Neutrophil (primary cell): Measurements from ENCODE around the gene MPC1.
A peak's percentile ranks its signal among the peaks of the same experiment; 100 is the strongest.

ENCODE experiments used
- H3K27ac ChIP-seq: fragments of 200-600 bp; sonication (generic); 2 replicates; pipeline ENCODE4 v1.5.1; 2016; ENCODE audit warnings: mild to moderate bottlenecking, moderate library complexity
- H3K27me3 ChIP-seq: fragments of 200-600 bp; sonication (generic); 2 replicates; pipeline ENCODE4 v1.6.0; 2016; ENCODE audit warnings: mild to moderate bottlenecking
- H3K36me3 ChIP-seq: fragments of 200-600 bp; sonication (generic); 2 replicates; pipeline ENCODE4 v1.5.1; 2017
- H3K4me1 ChIP-seq, 2 experiments: fragments of 200-600 bp in 1 of 2; sonication (generic) in 1 of 2; 1 replicate in 1 of 2; 2 replicates in 1 of 2; pipeline versions ENCODE4 v1.5.1 to v1.6.1; 2013 to 2016; ENCODE audit warnings: low read depth in 1 of 2, low read length in 1 of 2, mild to moderate bottlenecking in 1 of 2, moderate library complexity in 1 of 2; ENCODE audit not compliant: control insufficient read depth in 1 of 2, insufficient read depth in 1 of 2
- H3K4me3 ChIP-seq, 2 experiments: fragments of 200-600 bp in 1 of 2; sonication (generic) in 1 of 2; 1 replicate in 1 of 2; 2 replicates in 1 of 2; pipeline ENCODE4 v1.5.1; 2013 to 2016; ENCODE audit warnings: low read depth in 1 of 2, low read length in 1 of 2, mild to moderate bottlenecking in 1 of 2, moderate library complexity in 1 of 2
- H3K9me3 ChIP-seq: fragments of 200-600 bp; sonication (generic); 2 replicates; pipeline ENCODE4 v1.5.1; 2016
- CTCF ChIP-seq: fragments of 200-600 bp; sonication (generic); IDR thresholded peaks from 2 replicates; pipeline ENCODE4 v1.5.1; 2016; ENCODE audit warnings: antibody characterized with exemption

Gene MPC1

GRCh38 chr6:166344240-166344639 lies 38.5 kb downstream of the MPC1 start:
- TF ChIP-seq CTCF = no peak
- peaks cover 6% of the 10 kb centered on the region for H3K36me3 ChIP-seq
- no peaks in the 10 kb centered on the region for H3K27me3 ChIP-seq
- no peak overlapping the region for H3K27ac ChIP-seq
- H3K9me3 ChIP-seq = no peaks in the 10 kb centered on the region
- peaks cover 46 to 47% of the 10 kb centered on the region in 2 experiments for H3K4me1 ChIP-seq
- H3K4me3 ChIP-seq = no peak overlapping the region

DNA sequence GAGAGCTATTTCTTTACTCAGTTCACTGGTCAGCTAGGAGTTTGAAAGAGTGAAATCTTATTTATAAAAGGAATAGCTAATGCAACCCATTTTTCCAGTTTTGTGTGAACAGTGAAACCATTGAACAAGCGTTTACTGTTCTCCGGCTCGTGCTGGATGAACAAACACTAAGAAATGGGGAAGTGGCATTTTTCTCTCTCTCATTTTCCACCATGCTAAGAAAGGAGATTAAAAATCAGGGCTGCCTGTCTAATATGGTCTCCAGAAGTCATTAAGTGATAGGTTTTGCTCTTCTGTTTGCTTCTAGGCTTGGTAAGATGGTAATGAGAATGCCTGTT lies 39.6 kb downstream of the MPC1 start:
- H3K4me3 ChIP-seq = peak overlapping the region; percentile 80 to 86
- H3K4me1 ChIP-seq = peaks cover 47 to 51% of the 10 kb centered on the region in 2 experiments
- no peaks in the 10 kb centered on the region for H3K27me3 ChIP-seq
- TF ChIP-seq CTCF = no peak
- peaks cover 8% of the 10 kb centered on the region for H3K36me3 ChIP-seq
- peak overlapping the region; percentile 96 for H3K27ac ChIP-seq
- H3K9me3 ChIP-seq = no peaks in the 10 kb centered on the region

DNA sequence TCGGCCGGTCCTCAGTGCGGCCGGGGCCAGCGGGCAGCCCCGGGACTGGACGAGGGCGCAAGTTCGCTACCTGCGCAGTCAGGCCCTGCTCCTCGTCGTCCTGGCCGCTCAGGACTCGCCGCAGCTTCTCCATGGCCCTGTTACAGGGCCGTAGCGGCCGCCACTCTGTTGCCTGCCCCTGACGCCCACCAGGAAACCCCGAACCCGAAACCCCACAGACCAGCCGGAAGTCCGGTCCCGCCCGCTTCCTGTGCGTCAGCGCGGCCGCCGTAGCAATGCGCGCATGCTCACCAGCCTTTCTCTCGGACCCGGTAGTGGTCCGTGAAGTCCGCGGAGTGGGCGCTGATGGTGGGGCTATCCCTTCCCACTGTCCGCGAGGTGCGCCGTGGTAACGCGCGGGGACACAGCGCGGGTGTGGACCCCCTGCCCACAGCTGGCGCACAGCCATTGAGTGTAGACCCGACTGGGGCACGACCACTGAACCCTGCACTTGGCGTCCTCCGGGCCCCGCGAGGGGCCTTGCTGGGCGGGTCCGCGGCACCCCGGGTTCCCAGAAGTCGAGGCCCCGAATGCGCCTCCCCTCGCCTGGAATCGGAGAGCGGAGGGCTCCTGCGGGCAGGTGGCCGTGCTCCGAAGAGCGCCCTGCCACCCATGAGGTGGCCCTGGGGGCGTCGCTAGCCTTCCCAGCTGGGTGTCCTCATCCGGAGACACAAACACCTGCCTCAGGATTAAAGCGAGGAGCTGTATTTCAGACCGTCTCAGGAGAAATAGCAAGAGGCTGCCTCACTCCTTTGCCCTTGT lies 40.2 kb downstream of the MPC1 start, which contains the start of gene SFT2D1:
Gene SFT2D1 (minus strand): TSS at position 197 of the 801 bp plus-strand sequence. CDS start 64 bp downstream, at position 133.
- TF ChIP-seq CTCF = peak; percentile 45
- peaks cover 42 to 45% of the 10 kb centered on the region in 2 experiments for H3K4me1 ChIP-seq
- peak within 1 kb of the TSS; percentile 96 for H3K27ac ChIP-seq

GRCh38 chr6:166341977-166342348 lies 40.8 kb downstream of the MPC1 start:
- Histone ChIP-seq H3K4me3 (peak overlapping the region; percentile 80 to 86), H3K27me3 (no peaks in the 10 kb centered on the region), H3K4me1 (peaks cover 36 to 41% of the 10 kb centered on the region in 2 experiments), H3K27ac (peak overlapping the region; percentile 96), H3K36me3 (peaks cover 20% of the 10 kb centered on the region), H3K9me3 (no peaks in the 10 kb centered on the region)
- no peak for TF ChIP-seq CTCF

More for the DNA sequence above, 40.2 kb downstream of the MPC1 start, which contains the start of gene SFT2D1:
- Histone ChIP-seq H3K4me3 (peak within 1 kb of the TSS; percentile 80 to 86), H3K9me3 (no peaks in the 10 kb centered on the region), H3K36me3 (peaks cover 14% of the 10 kb centered on the region), H3K27me3 (no peaks in the 10 kb centered on the region)

- Histone ChIP-seq H3K36me3 (peaks cover 25% of the 10 kb centered on the region), H3K27me3 (no peaks in the 10 kb centered on the region), H3K27ac (peak overlapping the region; percentile 96), H3K4me3 (peak overlapping the region; percentile 80 to 86), H3K4me1 (peaks cover 36 to 41% of the 10 kb centered on the region in 2 experiments), H3K9me3 (no peaks in the 10 kb centered on the region)
- TF ChIP-seq CTCF = no peak
Observed at GRCh38 chr6:166341464-166341863, 41.3 kb downstream of the MPC1 start.
